Brain pericyte (primary cell): ENCODE data around the gene ZNF487.
"Not testable (repeated sequence)": the region's sequence is repeated elsewhere in the genome, so short reads cannot be mapped to it uniquely, and the experiment has no call there.

Experiments used
- DNase-seq: peaks from one replicate; pipeline ENCODE4 v3.0.0-alpha.2; 2012; ENCODE audit warnings: low read depth, low spot score

Gene ZNF487

GRCh38 chr10:43436291-43437140 lies at the start of gene ZNF487:
Gene ZNF487 (plus strand): TSS chr10:43437111. CDS start chr10:43475814, 38,703 bp downstream.
- peak; percentile 69 for DNase-seq

- DNase-seq, result no peak
Measured at GRCh38 chr10:43387678-43388032, 49.3 kb upstream of the ZNF487 start.

- no peak for DNase-seq
Measured at GRCh38 chr10:43389867-43390266, 47.0 kb upstream of the ZNF487 start.

- no peak for DNase-seq
Measured at GRCh38 chr10:43390333-43390732, 46.6 kb upstream of the ZNF487 start.

- no peak for DNase-seq
Measured at GRCh38 chr10:43390759-43391158, 46.2 kb upstream of the ZNF487 start.

GRCh38 chr10:43391496-43391895 lies 45.4 kb upstream of the ZNF487 start:
- DNase-seq, result no peak

GRCh38 chr10:43392748-43393147 lies 44.2 kb upstream of the ZNF487 start:
- DNase-seq, result no peak

- DNase-seq, result not testable (repeated sequence)
Measured at GRCh38 chr10:43393186-43393585, 43.7 kb upstream of the ZNF487 start.

GRCh38 chr10:43393606-43394360 lies 43.1 kb upstream of the ZNF487 start:
- no peak for DNase-seq

GRCh38 chr10:43394868-43395267 lies 42.0 kb upstream of the ZNF487 start:
- DNase-seq, result no peak

GRCh38 chr10:43395571-43396060 lies 41.3 kb upstream of the ZNF487 start:
- DNase-seq, result no peak

GRCh38 chr10:43396061-43396927 lies 40.6 kb upstream of the ZNF487 start:
- DNase-seq, result no peak

GRCh38 chr10:43396928-43397624 lies 39.8 kb upstream of the ZNF487 start:
- DNase-seq, result no peak

- no peak for DNase-seq
Measured at GRCh38 chr10:43398939-43399319, 38.0 kb upstream of the ZNF487 start.

GRCh38 chr10:43399320-43400310 lies 37.3 kb upstream of the ZNF487 start:
- DNase-seq, result no peak

GRCh38 chr10:43401627-43402026 lies 35.3 kb upstream of the ZNF487 start:
- DNase-seq, result no peak

GRCh38 chr10:43402176-43402575 lies 34.7 kb upstream of the ZNF487 start:
- no peak for DNase-seq

GRCh38 chr10:43402880-43403452 lies 33.9 kb upstream of the ZNF487 start:
- DNase-seq, result no peak

- no peak for DNase-seq
Measured at GRCh38 chr10:43403911-43404703, 32.8 kb upstream of the ZNF487 start.
